SK-N-SH treated with all-trans-retinoic acid at 6 μM for 48 hours (cell line): ENCODE results near the gene ROBO1.

ENCODE experiments used
- ATAC-seq: fragments of 200-7000 bp; cut with Tn5 transposase; 3 replicates; pipeline ENCODE4 v1.9.1; 2020; ENCODE audit warnings: mild to moderate bottlenecking, moderate library complexity
- ARNTL ChIP-seq: fragments of 450-650 bp; formaldehyde crosslinking; IDR thresholded peaks from 2 replicates; pipeline ENCODE4 v1.5.0; 2020; ENCODE audit warnings: low read depth, mild to moderate bottlenecking, moderate library complexity, borderline replicate concordance
- BACH2 ChIP-seq: fragments of 250-450 bp; sonication (Bioruptor Pico); IDR thresholded peaks from 2 replicates; pipeline ENCODE4 v1.9.0; 2021; ENCODE audit warnings: mild to moderate bottlenecking, borderline replicate concordance
- CREB5 ChIP-seq: fragments of 250-450 bp; sonication (Bioruptor Pico); IDR thresholded peaks from 2 replicates; pipeline ENCODE4 v1.5.1; 2020; ENCODE audit warnings: low read depth, mild to moderate bottlenecking, moderate library complexity
- CSRNP3 ChIP-seq: fragments of 250-450 bp; sonication (Bioruptor Pico); IDR thresholded peaks from 2 replicates; pipeline ENCODE4 v1.5.1; 2021; ENCODE audit warnings: mild to moderate bottlenecking, moderate library complexity
- GLIS3 ChIP-seq: fragments of 250-450 bp; sonication (Bioruptor Pico); IDR thresholded peaks from 2 replicates; pipeline ENCODE4 v1.5.0; 2020; ENCODE audit warnings: mild to moderate bottlenecking, moderate library complexity
- ISL1 ChIP-seq: fragments of 250-450 bp; sonication (Bioruptor Pico); IDR thresholded peaks from 2 replicates; pipeline ENCODE4 v2.1.2; 2022; ENCODE audit warnings: mild to moderate bottlenecking, moderate library complexity
- PATZ1 ChIP-seq: fragments of 250-450 bp; sonication (Bioruptor Pico); IDR thresholded peaks from 2 replicates; pipeline ENCODE4 v1.8.0; 2020; ENCODE audit warnings: mild to moderate bottlenecking, moderate library complexity, borderline replicate concordance
- POU6F1 ChIP-seq: fragments of 250-450 bp; sonication (Bioruptor Pico); IDR thresholded peaks from 2 replicates; pipeline ENCODE4 v1.8.0; 2021; ENCODE audit warnings: low read depth, mild to moderate bottlenecking, moderate library complexity, borderline replicate concordance
- RARB ChIP-seq: fragments of 250-450 bp; sonication (Bioruptor Pico); IDR thresholded peaks from 2 replicates; pipeline ENCODE4 v1.8.0; 2021; ENCODE audit warnings: mild to moderate bottlenecking, moderate library complexity
- TOX ChIP-seq: fragments of 250-450 bp; sonication (Bioruptor Pico); IDR thresholded peaks from 2 replicates; pipeline ENCODE4 v1.8.0; 2021; ENCODE audit warnings: mild to moderate bottlenecking, moderate library complexity, borderline replicate concordance
- TSHZ2 ChIP-seq: fragments of 250-450 bp; sonication (Bioruptor Pico); IDR thresholded peaks from 2 replicates; pipeline ENCODE4 v1.5.0; 2020; ENCODE audit warnings: mild to moderate bottlenecking, moderate library complexity
- ZC3H10 ChIP-seq: fragments of 250-450 bp; sonication (Bioruptor Pico); IDR thresholded peaks from 2 replicates; pipeline ENCODE4 v1.5.1; 2021; ENCODE audit warnings: mild to moderate bottlenecking, moderate library complexity
- ZFP30 ChIP-seq: fragments of 450-650 bp; formaldehyde crosslinking; IDR thresholded peaks from 2 replicates; pipeline ENCODE4 v1.5.0; 2022; ENCODE audit warnings: mild to moderate bottlenecking, moderate library complexity

The ROBO1 gene

GRCh38 chr3:79555655-79556054, 212.1 kb downstream of the ROBO1 start:
- no peak for ATAC-seq
- no peak for TF ChIP-seq PATZ1 (CRISPR knock-in tag)
- TF ChIP-seq ZC3H10, result no peak
- no peak for TF ChIP-seq BACH2 (CRISPR knock-in tag)
- no peak for TF ChIP-seq GLIS3

- ATAC-seq, result no peak
- no peak for TF ChIP-seq POU6F1 (CRISPR knock-in tag)
- no peak for TF ChIP-seq RARB
- TF ChIP-seq PATZ1 (CRISPR knock-in tag), result no peak
- no peak for TF ChIP-seq TSHZ2 (CRISPR knock-in tag)
- TF ChIP-seq ZC3H10, result no peak
- no peak for TF ChIP-seq CREB5 (CRISPR knock-in tag)
- TF ChIP-seq ARNTL (CRISPR knock-in tag), result no peak
- TF ChIP-seq, all 23 proteins: peak for 0
Measured at GRCh38 chr3:79551997-79552396, 215.8 kb downstream of the ROBO1 start.

GRCh38 chr3:79551321-79551892, 216.4 kb downstream of the ROBO1 start:
- ATAC-seq, result no peak
- TF ChIP-seq ZFP30 (CRISPR knock-in tag) (no peak), TSHZ2 (CRISPR knock-in tag) (no peak), TOX (no peak)

- no peak for ATAC-seq
- TF ChIP-seq TOX, result no peak
- no peak for TF ChIP-seq PATZ1 (CRISPR knock-in tag)
- no peak for TF ChIP-seq ZFP30 (CRISPR knock-in tag)
- TF ChIP-seq CSRNP3 (CRISPR knock-in tag), result no peak
- no peak for TF ChIP-seq BACH2 (CRISPR knock-in tag)
- TF ChIP-seq ISL1, result no peak
- no peak for TF ChIP-seq POU6F1 (CRISPR knock-in tag)
Measured at GRCh38 chr3:79543218-79543982, 224.4 kb downstream of the ROBO1 start.
